ENCODE results near the gene COPZ2.
"Not testable (repeated sequence)": the region's sequence is repeated elsewhere in the genome, so short reads cannot be mapped to it uniquely, and the experiment has no call there.

COPZ2 gene

DNA sequence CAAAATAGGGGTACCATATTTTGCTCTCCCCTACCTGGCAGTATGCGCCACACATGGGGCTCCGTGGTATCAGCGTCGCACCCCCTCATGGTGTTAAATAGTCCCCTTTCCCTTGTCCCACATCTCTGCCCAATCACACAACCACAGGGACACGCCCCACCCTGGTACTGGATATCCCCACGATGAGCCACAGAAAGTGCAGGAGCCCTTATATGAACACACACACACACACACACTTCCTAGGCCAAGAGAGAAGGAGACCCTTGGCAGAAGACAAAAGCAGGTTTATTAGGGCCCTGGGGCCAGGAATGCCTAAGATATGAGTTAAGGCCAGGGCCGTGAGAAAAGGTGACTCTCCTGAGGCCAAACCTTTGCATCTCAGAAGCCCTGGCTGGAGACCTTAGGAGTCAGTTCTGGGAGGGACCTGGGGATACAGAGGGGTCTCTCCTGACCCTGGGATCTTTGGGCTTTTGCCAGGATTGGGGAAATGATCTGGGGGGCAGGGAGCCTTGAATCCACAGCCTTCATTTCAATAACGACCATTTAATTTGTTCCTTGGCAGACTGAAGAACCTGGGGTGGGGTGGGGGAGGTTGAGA, 11.6 kb downstream of the COPZ2 start:
- DNase-seq (ENCODE audit: insufficient read length) = no peak
- FAIRE-seq = no peak
- TF ChIP-seq TAF1 (IDR thresholded peaks at IDR 0.05; ENCODE audit: borderline replicate concordance, low read depth, low read length) = no peak
- no peak for TF ChIP-seq POLR2AphosphoS5 (IDR thresholded peaks at IDR 0.05; ENCODE audit: low read depth, low read length)
- TF ChIP-seq POLR2A (IDR thresholded peaks at IDR 0.05; ENCODE audit: low read depth, low read length) = no peak

DNA sequence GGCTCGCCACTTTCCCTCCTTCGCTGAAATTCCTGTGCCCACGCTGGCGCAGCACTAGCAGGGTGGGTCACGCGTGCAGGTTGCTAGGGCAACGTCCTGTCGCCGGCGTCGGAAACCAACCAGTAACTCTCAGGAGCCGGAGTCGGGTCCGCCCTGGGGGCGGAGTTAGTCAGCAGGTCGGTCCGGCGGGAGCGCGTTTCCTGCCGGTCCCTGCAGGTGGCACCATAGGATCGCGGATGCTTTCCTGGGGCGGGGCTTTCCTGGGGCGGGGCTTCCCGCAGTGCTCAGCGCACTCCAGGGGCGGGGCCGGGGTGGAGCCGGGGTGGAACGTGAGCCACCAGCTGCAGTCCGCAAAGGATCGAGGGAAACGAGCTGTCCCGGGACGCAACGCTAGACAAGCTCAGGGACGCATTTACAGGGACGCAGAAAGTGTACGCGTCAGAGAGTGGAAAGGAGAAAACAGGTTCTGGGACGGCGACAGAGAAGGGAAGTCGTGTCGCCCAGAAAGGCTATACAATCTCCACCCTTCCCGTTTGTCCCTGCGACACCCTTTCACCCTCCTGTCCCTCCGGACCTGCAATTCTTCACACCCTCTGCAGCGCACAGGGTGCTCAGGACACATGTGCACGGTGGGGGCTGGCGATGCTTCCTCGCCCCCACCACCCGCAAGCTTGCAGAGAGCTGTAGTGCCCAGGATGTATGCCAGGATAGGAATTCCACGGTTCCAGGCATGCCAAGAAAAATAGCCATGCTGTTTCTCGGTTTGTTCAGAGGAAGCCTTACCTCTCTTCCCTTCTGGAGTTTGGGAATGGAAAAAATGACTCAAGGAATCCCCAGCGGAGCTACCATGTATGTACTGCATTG, 12.3 kb downstream of the COPZ2 start:
- FAIRE-seq (peak; percentile 97), DNase-seq (ENCODE audit: insufficient read length) (peak; percentile 86)
- TF ChIP-seq POLR2AphosphoS5 (IDR thresholded peaks at IDR 0.05; ENCODE audit: low read depth, low read length) (no peak), TAF1 (IDR thresholded peaks at IDR 0.05; ENCODE audit: borderline replicate concordance, low read depth, low read length) (no peak), POLR2A (IDR thresholded peaks at IDR 0.05; ENCODE audit: low read depth, low read length) (no peak)

DNA sequence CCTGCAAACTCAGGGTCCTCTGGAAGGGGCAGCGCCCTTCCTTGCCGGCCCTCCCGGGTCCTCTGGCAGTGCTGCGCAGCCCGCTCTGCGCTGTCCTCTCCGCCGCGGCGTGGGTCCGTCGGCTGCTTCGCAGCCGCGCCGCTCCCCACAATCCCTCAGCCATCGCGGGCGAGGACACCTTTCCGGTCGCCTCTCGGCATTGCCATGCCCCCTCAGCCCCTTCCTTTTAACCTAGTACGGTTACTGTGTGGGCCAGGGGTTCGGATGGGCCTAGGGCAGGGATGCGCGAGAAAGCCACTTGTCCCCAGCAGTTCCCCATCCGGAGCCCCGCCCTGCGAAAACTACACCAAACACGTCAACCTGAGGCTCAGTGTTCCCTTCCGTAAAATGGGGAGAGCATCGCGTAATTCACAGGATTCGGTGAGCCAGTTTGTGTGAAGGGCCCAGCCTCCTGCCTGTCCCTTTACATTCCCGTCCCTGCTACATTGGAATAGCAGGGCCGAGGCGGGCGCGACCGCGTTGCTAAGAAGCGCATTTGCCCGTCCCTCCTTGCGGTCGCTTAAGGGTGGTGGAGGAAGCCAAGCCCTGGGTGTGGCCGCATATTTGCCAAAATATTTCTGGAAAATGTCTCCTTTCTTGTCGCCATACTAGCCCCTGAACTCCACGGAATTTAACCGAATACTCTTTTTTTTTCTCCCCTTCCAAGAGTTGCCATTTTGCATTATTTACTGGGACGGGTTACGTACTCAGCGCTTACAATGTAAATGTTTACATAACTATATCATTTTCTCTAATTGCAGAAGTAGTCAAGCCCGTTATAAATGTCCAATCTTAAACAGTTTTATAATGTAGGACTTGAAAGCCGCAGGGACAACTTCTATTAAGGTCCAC, 13.2 kb downstream of the COPZ2 start:
- TF ChIP-seq POLR2A (IDR thresholded peaks at IDR 0.05; ENCODE audit: low read depth, low read length) (no peak), TAF1 (IDR thresholded peaks at IDR 0.05; ENCODE audit: borderline replicate concordance, low read depth, low read length) (no peak), POLR2AphosphoS5 (IDR thresholded peaks at IDR 0.05; ENCODE audit: low read depth, low read length) (no peak)
- DNase-seq (ENCODE audit: insufficient read length) (no peak), FAIRE-seq (no peak)

DNA sequence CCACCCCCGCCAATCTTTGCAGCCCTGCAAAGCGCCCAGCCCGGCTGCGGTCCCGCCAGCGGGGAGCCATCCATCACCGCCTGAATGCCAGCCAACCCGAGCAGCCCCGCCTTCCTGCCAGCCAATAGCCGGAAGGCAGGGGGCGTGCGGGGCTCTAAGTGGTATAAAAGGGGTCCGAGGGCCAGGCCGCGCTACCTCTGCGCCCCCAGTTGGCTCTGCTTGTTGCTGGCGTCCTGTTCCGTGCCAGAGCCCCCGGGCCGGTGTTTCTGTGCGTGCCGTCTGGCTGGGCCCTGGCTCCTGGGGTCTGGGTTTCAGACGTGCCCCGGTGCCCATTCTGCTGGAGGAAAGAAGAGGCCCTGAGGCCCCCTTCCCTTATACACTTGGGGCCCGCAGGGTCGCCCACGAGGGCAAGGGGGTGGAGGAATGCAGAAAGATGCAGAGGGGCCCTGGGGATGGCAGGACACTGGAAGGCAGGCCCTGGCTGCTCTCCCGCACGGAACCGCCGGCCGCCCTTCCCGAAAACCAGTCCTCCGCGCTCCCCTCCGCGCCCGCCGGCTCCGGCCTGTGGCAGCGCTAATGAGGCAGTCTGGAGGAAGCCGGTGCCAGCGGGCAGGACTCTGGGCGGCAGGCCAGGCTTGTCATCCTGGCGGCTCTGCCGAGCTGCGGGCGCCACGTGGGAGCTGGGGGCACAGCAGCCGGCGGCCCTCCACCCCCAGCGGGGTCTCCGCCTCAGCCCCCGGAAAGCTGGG, 14.0 kb downstream of the COPZ2 start:
- DNase-seq (ENCODE audit: insufficient read length) (no peak), FAIRE-seq (no peak)

DNA sequence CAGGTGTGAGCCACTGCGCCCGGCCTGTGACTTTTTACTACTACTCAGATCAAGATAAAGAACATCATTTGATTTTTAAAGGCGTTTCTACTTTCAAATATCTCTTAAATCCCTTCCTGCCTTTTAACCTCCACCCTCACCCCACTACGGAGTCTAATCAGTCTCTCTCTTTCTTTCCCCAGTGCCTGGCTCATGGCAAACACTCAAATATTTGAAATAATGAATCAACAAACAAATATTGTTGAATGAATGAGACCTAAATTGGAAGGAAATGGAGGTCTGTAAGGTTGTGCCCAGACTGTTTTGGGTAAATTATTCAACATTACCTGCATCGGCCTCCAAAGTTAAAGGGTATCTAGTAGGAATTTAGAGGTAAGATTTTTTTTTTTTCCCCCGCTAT, 14.7 kb downstream of the COPZ2 start:
- DNase-seq (ENCODE audit: insufficient read length) (no peak), FAIRE-seq (no peak)
- TF ChIP-seq POLR2A (IDR thresholded peaks at IDR 0.05; ENCODE audit: low read depth, low read length) (no peak), POLR2AphosphoS5 (IDR thresholded peaks at IDR 0.05; ENCODE audit: low read depth, low read length) (no peak), TAF1 (IDR thresholded peaks at IDR 0.05; ENCODE audit: borderline replicate concordance, low read depth, low read length) (no peak)

More for the DNA sequence above, 14.0 kb downstream of the COPZ2 start:
- TF ChIP-seq POLR2AphosphoS5 (IDR thresholded peaks at IDR 0.05; ENCODE audit: low read depth, low read length) (no peak), POLR2A (IDR thresholded peaks at IDR 0.05; ENCODE audit: low read depth, low read length) (no peak), TAF1 (IDR thresholded peaks at IDR 0.05; ENCODE audit: borderline replicate concordance, low read depth, low read length) (no peak)

DNA sequence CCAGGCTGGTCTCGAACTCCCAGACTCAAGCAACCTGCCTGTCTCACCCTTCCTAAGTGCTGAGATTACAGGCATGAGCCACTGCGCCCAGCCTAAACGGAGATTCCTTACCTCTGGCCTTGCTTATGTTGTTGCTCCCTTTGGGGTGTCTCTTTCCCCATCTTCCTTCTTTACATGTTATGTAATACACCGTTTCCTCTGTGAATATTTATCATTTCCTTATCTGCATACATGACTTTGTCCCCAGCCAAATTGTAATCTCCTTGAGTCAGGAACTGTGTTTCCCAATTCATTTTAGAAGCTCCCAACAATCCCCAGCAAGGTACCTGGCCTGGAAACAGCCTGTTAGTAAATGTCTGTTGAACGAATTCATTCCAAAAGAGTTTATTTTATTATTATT, 15.7 kb downstream of the COPZ2 start:
- TF ChIP-seq POLR2A (IDR thresholded peaks at IDR 0.05; ENCODE audit: low read depth, low read length) = no peak
- TF ChIP-seq TAF1 (IDR thresholded peaks at IDR 0.05; ENCODE audit: borderline replicate concordance, low read depth, low read length) = no peak
- no peak for TF ChIP-seq POLR2AphosphoS5 (IDR thresholded peaks at IDR 0.05; ENCODE audit: low read depth, low read length)
- FAIRE-seq (no peak), DNase-seq (ENCODE audit: insufficient read length) (no peak)

DNA sequence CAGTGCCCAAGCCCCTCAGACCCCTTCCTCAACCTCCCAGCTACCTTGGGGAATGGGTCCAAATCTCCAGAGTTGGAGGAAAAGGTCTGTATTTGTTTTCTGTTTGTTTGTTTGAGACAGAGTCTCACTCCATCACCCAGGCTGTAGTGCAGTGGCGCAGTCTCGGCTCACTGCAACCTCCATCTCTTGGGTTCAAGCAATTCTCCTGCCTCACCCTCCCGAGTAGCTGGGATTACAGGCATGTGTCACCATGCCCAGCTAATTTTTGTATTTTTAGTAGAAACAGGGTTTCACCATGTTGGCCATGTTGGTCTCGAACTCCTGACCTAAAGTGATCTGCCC, 19.8 kb downstream of the COPZ2 start:
- FAIRE-seq = not testable (repeated sequence)

DNA sequence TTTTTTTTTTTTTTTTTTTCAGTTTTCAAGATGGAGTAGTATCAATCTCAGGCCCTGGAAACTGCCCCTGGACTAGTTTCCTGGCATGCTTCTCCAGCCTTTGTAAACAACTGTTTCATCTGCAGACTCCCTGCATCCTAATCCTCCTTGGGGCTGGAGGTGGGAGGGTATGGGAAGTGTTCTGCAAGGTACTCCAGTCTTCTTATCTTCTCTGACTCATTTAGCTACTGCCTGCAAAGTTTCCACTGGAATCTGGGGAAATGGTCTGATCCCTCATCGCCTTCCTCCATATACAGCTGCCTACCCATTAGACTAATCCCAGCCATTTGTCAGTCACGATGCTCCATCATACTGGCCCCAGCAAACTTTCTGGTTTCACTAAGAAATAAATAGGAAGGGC, 21.5 kb downstream of the COPZ2 start:
- DNase-seq (ENCODE audit: insufficient read length) (no peak), FAIRE-seq (no peak)
- no peak for TF ChIP-seq POLR2A (IDR thresholded peaks at IDR 0.05; ENCODE audit: low read depth, low read length)
- TF ChIP-seq POLR2AphosphoS5 (IDR thresholded peaks at IDR 0.05; ENCODE audit: low read depth, low read length) = no peak
- no peak for TF ChIP-seq TAF1 (IDR thresholded peaks at IDR 0.05; ENCODE audit: borderline replicate concordance, low read depth, low read length)

More for the DNA sequence above, 19.8 kb downstream of the COPZ2 start:
- DNase-seq (ENCODE audit: insufficient read length) = not testable (repeated sequence)

DNA sequence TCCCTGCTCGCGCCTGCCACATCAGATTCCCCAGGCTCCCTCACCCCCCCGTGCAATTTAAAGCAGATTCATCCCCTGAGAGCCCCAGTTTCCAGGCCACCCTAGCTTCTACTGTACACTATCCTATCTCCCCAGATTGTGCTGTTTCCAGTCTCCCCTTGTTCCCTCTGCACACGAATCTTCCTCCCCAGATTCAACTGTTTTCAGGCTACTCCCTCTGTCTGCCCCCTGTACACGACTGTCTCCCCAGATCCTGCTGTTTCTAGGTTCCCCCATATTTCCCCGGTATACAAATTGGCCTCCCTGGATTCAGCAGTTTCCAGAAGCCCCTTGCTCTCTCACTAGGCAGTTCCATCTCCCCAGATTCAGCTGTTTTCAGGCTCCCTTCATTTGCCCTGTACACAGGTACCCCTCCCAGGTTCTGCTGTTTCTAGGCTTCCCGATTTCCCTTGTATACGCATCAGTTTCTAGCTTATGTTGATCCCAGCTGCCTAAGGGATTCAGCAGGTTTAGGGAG, 22.9 kb downstream of the COPZ2 start:
- no peak for DNase-seq (ENCODE audit: insufficient read length)
- TF ChIP-seq TAF1 (IDR thresholded peaks at IDR 0.05; ENCODE audit: borderline replicate concordance, low read depth, low read length) = no peak
- no peak for TF ChIP-seq POLR2AphosphoS5 (IDR thresholded peaks at IDR 0.05; ENCODE audit: low read depth, low read length)
- TF ChIP-seq POLR2A (IDR thresholded peaks at IDR 0.05; ENCODE audit: low read depth, low read length) = no peak
- no peak for FAIRE-seq

DNA sequence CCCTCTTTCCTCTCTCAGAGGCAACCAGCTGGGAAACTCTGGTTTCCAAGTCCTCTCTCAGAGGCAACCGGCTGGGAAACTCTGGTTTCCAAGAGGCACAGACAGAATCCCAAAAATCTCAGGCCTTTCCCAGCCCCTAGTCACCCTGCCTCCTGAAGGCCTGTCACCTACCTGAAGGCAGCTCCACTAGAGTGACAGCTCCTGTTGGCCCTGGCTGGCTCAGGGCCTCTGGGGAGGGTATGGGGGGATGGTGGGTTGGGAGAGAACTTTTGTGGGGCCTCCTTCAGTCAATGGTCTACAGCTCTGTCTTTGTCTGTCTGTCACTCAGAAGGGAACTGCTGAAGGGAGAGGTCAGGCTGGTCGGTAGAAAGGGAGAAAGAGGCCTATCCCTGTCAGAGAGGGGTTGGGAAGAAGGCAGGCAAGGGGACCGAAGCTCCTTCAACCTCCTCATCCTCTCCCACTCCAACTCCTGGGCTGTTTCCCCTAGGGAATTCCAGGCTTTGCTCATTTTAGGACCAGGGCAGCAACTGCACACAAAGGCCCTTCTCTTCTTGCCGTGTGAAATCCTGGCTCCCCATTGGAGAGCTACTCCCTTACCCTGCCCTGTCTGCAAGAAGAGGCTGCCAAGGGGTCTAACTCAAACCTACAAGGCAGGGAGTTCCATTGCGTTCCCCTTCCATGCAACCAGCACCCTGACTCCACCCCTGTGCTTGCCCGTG, 23.6 kb downstream of the COPZ2 start:
- FAIRE-seq = no peak
- TF ChIP-seq TAF1 (IDR thresholded peaks at IDR 0.05; ENCODE audit: borderline replicate concordance, low read depth, low read length) (no peak), POLR2A (IDR thresholded peaks at IDR 0.05; ENCODE audit: low read depth, low read length) (no peak), POLR2AphosphoS5 (IDR thresholded peaks at IDR 0.05; ENCODE audit: low read depth, low read length) (no peak)
- no peak for DNase-seq (ENCODE audit: insufficient read length)
